Renal cortex interstitium (tissue), 11 donors: Measurements from ENCODE around the gene PKD1L1. TPM values are rescaled to one million over a fixed set of nuclear protein-coding genes. Genes with fewer than 3 reads are reported as not detected.

Experiments used
- DNase-seq, 11 donors: peaks; one replicate each; pipeline ENCODE4 v3.0.0-alpha.2; 2013; ENCODE audit warnings: low read depth in 9 of 11, low spot score in 4 of 11; ENCODE audit errors: extremely low read depth in 1 of 11
- polyA plus RNA-seq, 3 donors: library from polyadenylated mRNA; unstranded; fragments of 120-200 nt; gene quantifications; one replicate each; pipeline ENCODE4 v1.2.1, GENCODE V29; 2013; ENCODE audit not compliant: insufficient read length in 3 of 3

Gene PKD1L1
- polyA plus RNA-seq, 3 donors: 0.22 to 0.50 (median 0.30) TPM

DNA sequence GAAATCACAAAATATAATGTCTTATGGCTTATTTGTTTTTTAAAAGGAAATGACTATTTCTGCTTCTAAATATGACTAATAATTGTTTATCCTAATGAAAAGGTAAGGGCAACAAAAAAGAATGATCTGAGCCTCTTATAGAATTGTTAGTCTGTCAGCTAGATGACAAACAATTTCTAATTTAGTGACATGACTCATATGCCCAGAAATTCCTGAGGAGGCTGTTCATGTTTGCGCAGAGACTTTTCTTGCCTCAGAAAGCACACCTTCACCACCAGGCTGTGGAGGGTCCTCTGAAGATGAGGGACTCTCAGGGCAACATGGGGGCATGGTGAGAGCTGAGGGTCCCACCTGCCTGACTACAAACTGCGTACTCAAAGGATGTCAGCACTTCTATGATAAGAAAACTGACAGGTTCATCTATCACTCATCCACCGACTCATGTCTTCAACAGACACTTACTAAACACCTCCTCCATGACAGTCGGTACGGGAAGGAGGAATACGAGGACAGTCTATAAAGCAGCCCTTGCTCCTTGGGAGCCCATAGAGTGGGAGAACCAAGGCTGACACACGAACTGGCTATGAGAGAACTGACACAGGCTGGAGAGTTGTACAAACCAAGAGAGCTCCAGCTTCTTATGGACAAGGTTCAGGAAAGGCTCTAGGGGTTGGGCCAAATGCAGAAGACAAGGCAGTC is 102.0 kb downstream of the PKD1L1 start:
- no peak for DNase-seq

GRCh38 chr7:47844311-47844710 is 104.0 kb downstream of the PKD1L1 start:
- DNase-seq: no peak

DNA sequence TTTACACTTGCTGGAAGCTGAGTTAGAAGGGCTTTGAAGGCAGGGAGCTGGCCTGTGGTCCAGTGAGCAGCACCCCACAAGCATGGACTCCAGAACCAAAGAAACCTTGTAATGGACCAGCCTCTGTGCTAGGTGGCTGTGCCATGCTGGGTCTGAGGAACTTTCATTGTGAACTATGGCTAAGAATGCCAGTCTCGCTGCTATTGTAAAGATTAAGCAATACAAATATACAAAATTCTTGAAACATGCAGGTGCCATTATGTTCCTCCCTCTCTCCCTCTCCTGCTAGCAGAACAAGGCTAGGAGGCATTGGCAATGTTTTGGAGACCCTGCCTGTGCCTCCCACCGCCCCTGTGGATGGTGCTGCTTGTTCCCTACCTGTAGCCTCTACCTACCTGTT is 105.0 kb downstream of the PKD1L1 start:
- DNase-seq: no peak

GRCh38 chr7:47839381-47839780 is 108.9 kb downstream of the PKD1L1 start:
- no peak for DNase-seq

- DNase-seq: no peak
Observed at GRCh38 chr7:47837826-47838225, 110.4 kb downstream of the PKD1L1 start.

DNA sequence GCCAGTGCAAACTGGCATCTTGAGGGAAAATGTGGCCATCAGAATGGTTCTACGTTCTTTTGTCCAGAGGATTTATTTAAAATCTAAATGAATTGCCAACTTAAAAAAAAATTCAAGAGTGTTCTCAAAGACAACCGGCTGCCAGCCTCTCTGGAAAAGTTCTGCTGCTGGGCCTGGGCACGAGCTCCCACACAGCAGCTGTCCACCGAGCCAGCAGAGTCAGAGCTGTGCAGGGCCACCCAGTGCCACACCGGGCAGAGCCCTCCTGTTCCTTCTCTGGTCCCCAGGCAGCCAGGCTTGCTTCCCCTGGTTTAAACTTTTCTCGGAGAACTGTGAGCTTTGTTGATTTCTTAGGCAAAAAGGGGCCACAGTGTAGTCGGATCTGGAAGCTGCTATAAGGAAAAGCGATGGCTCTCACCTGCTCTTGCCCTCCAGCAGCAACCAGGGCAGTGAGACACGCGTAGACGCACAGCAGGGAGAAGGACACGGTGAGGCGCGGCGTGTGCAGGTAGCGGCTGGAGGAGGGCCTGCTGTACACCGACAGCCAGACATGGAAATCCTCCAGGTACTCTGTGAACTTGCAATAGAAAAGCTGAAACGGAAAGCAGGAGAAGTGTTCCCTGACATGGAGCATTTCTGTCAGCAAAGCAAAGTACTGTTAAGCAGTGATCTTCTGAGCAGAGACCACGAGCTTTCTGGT is 111.6 kb downstream of the PKD1L1 start:
- no peak for DNase-seq

GRCh38 chr7:47836080-47836479 is 112.2 kb downstream of the PKD1L1 start:
- DNase-seq: no peak

DNA sequence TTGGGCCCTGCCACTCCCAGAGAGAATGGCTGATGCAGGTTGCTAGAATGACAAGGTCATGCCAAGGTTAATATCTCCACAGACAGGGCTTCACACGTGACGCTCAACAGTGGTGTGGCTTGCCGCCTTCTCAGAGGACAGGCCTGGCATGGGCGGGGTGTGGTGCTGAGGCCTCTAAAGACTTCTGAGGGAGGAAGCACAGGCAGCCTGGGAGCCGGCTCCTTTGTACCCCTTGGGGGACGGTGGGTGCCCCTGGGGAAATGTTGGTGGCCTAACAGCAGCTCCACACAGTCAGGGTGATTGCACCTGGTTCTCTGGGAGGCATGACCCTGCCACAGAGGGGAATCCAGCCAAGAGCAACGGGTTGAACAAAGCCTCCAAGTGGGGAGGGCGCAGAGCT is 115.1 kb downstream of the PKD1L1 start:
- DNase-seq: no peak

GRCh38 chr7:47832105-47832715 is 116.1 kb downstream of the PKD1L1 start:
- no peak for DNase-seq

GRCh38 chr7:47830015-47830414 is 118.3 kb downstream of the PKD1L1 start:
- DNase-seq: peak in 1 of 11 donors; percentile 11

GRCh38 chr7:47827871-47828270 is 120.4 kb downstream of the PKD1L1 start:
- DNase-seq: no peak

GRCh38 chr7:47827351-47827756 is 120.9 kb downstream of the PKD1L1 start:
- no peak for DNase-seq

DNA sequence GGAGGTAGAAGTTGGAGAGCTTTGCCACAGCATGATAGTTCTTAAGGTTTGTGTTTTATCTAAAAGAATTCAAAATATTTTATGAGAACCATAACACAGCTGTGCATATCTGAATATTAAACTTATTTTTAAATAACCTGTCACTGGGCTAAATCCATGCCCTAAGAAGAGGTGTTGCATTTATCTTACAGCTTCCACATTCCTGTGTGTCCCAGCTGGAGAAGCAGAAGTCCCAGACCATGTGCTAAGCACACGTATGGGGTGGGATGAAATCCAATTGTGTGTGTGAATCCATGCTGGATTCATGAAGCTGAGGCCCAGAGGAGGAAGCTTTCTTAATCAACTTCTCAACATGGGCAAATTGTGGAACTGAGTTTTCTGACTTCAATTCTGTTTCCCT is 121.5 kb downstream of the PKD1L1 start:
- DNase-seq: no peak

- no peak for DNase-seq
Observed at GRCh38 chr7:47819607-47819920, 128.7 kb downstream of the PKD1L1 start.

DNA sequence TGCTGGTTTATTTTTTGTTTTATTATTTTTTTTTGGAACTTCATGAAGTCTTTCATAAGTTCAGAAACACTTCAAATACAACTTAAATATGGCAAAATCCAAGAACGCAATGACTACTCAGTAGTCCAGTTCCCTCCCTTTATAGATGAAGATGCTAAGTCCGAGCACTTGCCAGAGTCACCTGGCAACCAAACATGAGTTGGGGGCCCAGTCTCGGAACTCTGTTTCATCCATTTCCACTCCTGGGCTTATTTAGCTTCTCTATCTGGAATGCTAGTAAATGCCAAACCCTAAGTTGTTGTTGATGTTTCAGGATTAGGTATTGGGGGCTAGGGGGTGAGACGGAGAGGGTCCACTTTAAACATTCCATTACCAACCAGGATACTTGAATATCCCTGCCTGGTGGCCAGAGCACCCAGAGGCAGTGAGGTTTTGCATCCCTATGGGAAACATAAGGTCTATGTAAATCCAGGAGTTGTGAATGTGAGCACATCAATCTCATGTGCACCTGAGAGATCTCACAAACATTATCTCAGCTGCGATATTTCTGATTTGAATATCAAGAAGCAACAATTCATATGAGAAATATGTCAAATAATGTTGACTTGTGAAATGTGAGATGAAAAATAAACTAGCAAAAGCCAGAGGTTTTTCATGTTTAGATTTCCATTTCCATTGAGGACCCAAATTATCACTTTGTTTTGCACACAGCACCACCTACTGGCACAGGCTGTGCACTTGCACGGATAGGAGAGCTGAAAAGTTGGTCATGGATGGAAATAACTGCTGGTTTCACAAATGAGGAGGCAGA is 129.3 kb downstream of the PKD1L1 start:
- DNase-seq: peak; percentile 52 to 84 (median 70)

- no peak for DNase-seq
Observed at GRCh38 chr7:47817917-47818316, 130.3 kb downstream of the PKD1L1 start.

- DNase-seq: no peak
Observed at GRCh38 chr7:47816647-47817046, 131.6 kb downstream of the PKD1L1 start.

- DNase-seq: no peak
Observed at GRCh38 chr7:47815867-47816266, 132.4 kb downstream of the PKD1L1 start.

GRCh38 chr7:47814905-47815613 is 133.2 kb downstream of the PKD1L1 start:
- DNase-seq: no peak
